ENCODE measurements around the gene CSTF1. TPM values are rescaled to one million over a fixed set of nuclear protein-coding genes. Genes with fewer than 3 reads are reported as not detected.

CSTF1 gene
- total RNA-seq, 1 experiment from 2014 or later, result 60.2 TPM

DNA sequence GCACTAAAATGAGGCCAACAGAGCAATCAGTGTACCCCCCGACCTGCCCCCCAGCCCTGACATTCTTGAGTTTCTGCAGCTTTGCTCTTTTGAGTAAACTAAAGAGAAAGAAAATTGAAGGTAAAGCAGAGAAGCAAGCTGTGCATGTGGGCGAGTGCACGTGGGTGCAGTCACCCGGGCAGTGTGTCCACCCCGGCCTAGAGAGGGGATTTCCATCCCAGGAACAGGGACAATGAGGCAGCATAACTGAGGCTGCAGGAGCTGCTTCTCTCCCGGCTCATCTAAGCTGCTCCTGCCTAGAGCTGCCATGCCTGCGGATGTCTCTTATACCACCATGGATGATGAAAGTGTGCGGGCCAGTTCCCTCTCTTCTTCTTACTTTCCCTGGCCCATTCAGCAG, 36.4 kb downstream of the CSTF1 start:
- intact Hi-C loops (cut with micrococcal nuclease), result no loop called here
- Histone ChIP-seq H3F3A (ENCODE audit: low read length, unreplicated experiment) (no peaks in the 10 kb centered on the region), H4K20me1 (ENCODE audit: low read length) (no peaks in the 10 kb centered on the region), H3K9me2 (replicated peaks; ENCODE audit: low read length) (no peaks in the 10 kb centered on the region), H3K4me1 (ENCODE audit: insufficient read depth, low read length) (no peaks in the 10 kb centered on the region), H2AFZ (ENCODE audit: low read length) (no peak overlapping the region), H3K4me2 (ENCODE audit: low read length) (no peak overlapping the region), H3K36me3 (ENCODE audit: low read depth, low read length) (no peaks in the 10 kb centered on the region), H3K9me3 (ENCODE audit: low read length) (no peaks in the 10 kb centered on the region), H3K9ac (ENCODE audit: low read length) (no peak overlapping the region), H3K27me3 (ENCODE audit: low read length) (no peaks in the 10 kb centered on the region), H3K27ac (ENCODE audit: low read length) (no peak overlapping the region), H3K79me2 (ENCODE audit: low read length) (no peaks in the 10 kb centered on the region), H3K4me3 (ENCODE audit: low read length) (no peak overlapping the region)
- DNase-seq, result no peak
- BruUV-seq (replicated peaks), result no TSS peak
- no peak for TF ChIP-seq EZH2phosphoT487 (IDR thresholded peaks at IDR 0.05; ENCODE audit: borderline replicate concordance, low read length)
- TF ChIP-seq EZH2 (IDR thresholded peaks at IDR 0.05; ENCODE audit: low read length, unreplicated experiment), result no peak
- TF ChIP-seq, protein P1, sequence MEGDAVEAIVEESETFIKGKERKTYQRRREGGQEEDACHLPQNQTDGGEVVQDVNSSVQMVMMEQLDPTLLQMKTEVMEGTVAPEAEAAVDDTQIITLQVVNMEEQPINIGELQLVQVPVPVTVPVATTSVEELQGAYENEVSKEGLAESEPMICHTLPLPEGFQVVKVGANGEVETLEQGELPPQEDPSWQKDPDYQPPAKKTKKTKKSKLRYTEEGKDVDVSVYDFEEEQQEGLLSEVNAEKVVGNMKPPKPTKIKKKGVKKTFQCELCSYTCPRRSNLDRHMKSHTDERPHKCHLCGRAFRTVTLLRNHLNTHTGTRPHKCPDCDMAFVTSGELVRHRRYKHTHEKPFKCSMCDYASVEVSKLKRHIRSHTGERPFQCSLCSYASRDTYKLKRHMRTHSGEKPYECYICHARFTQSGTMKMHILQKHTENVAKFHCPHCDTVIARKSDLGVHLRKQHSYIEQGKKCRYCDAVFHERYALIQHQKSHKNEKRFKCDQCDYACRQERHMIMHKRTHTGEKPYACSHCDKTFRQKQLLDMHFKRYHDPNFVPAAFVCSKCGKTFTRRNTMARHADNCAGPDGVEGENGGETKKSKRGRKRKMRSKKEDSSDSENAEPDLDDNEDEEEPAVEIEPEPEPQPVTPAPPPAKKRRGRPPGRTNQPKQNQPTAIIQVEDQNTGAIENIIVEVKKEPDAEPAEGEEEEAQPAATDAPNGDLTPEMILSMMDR (conservative IDR thresholded peaks at IDR 0.05; ENCODE audit: low read depth, low read length), result no peak
- no peak for ATAC-seq
- ChIA-PET POLR2A (ENCODE audit: unreplicated experiment) (no interaction called here), CTCF (no interaction called here)

DNA sequence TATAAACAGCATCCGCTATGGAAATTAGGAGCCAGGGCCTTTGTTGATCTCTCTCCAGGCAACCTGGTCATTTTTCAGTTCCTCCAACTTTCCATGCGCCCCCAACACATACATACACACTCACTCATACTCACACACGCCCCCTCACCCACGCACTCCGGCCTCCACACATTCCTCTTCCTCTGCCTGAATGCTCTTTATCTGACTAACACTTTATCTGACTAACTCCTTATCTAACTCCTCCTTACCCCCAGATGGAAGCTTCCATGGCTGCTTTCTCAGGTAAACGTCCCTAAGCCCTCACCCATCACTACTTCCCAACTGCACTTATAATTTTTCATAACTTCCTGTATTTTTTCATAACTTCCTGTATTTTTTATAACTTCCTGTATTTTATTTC, 37.1 kb downstream of the CSTF1 start:
- H3K4me1 ChIP-seq (ENCODE audit: insufficient read depth, low read length), result no peaks in the 10 kb centered on the region
- BruUV-seq (replicated peaks), result no TSS peak
- H2AFZ ChIP-seq (ENCODE audit: low read length), result peak overlapping the region; percentile 23; the same call in 1 of the 2 replicates
- H3K4me3 ChIP-seq (ENCODE audit: low read length), result no peak overlapping the region
- H3K27me3 ChIP-seq (ENCODE audit: low read length), result no peaks in the 10 kb centered on the region
- H3K9me2 ChIP-seq (replicated peaks; ENCODE audit: low read length), result no peaks in the 10 kb centered on the region
- POLR2A ChIA-PET (ENCODE audit: unreplicated experiment), result no interaction called here
- CTCF ChIA-PET, result no interaction called here
- H3K36me3 ChIP-seq (ENCODE audit: low read depth, low read length), result no peaks in the 10 kb centered on the region
- H3K79me2 ChIP-seq (ENCODE audit: low read length), result no peaks in the 10 kb centered on the region
- ATAC-seq (no peak), DNase-seq (no peak)
- intact Hi-C loops (cut with micrococcal nuclease), result no loop called here
- H3K4me2 ChIP-seq (ENCODE audit: low read length), result no peak overlapping the region
- H3K27ac ChIP-seq (ENCODE audit: low read length), result no peak overlapping the region
- TF ChIP-seq, protein P1 (conservative IDR thresholded peaks at IDR 0.05; ENCODE audit: low read depth, low read length), result no peak
- no peak for TF ChIP-seq EZH2phosphoT487 (IDR thresholded peaks at IDR 0.05; ENCODE audit: borderline replicate concordance, low read length)
- no peak for TF ChIP-seq EZH2 (IDR thresholded peaks at IDR 0.05; ENCODE audit: low read length, unreplicated experiment)
- H3K9me3 ChIP-seq (ENCODE audit: low read length), result no peaks in the 10 kb centered on the region
- no peaks in the 10 kb centered on the region for H4K20me1 ChIP-seq (ENCODE audit: low read length)
- no peaks in the 10 kb centered on the region for H3F3A ChIP-seq (ENCODE audit: low read length, unreplicated experiment)
- no peak overlapping the region for H3K9ac ChIP-seq (ENCODE audit: low read length)

- CTCF ChIA-PET, result no interaction called here
- Histone ChIP-seq H4K20me1 (ENCODE audit: low read length) (no peaks in the 10 kb centered on the region), H3K4me1 (ENCODE audit: insufficient read depth, low read length) (no peaks in the 10 kb centered on the region), H3F3A (ENCODE audit: low read length, unreplicated experiment) (no peaks in the 10 kb centered on the region), H3K36me3 (ENCODE audit: low read depth, low read length) (no peaks in the 10 kb centered on the region), H3K79me2 (ENCODE audit: low read length) (no peaks in the 10 kb centered on the region), H3K9ac (ENCODE audit: low read length) (no peak overlapping the region), H3K27me3 (ENCODE audit: low read length) (no peaks in the 10 kb centered on the region), H3K9me2 (replicated peaks; ENCODE audit: low read length) (no peaks in the 10 kb centered on the region), H3K4me2 (ENCODE audit: low read length) (no peak overlapping the region), H3K27ac (ENCODE audit: low read length) (no peak overlapping the region), H3K4me3 (ENCODE audit: low read length) (no peak overlapping the region), H2AFZ (ENCODE audit: low read length) (peak overlapping the region; percentile 23; the same call in 1 of the 2 replicates), H3K9me3 (ENCODE audit: low read length) (no peaks in the 10 kb centered on the region)
- intact Hi-C loops (cut with micrococcal nuclease), result no loop called here
- no peak for ATAC-seq
- POLR2A ChIA-PET (ENCODE audit: unreplicated experiment), result no interaction called here
- no peak for DNase-seq
- TF ChIP-seq, protein P1 (conservative IDR thresholded peaks at IDR 0.05; ENCODE audit: low read depth, low read length), result no peak
- TF ChIP-seq EZH2 (IDR thresholded peaks at IDR 0.05; ENCODE audit: low read length, unreplicated experiment) (no peak), EZH2phosphoT487 (IDR thresholded peaks at IDR 0.05; ENCODE audit: borderline replicate concordance, low read length) (no peak)
- BruUV-seq (replicated peaks), result no TSS peak
Measured at GRCh38 chr20:56429941-56430340, 37.5 kb downstream of the CSTF1 start.

All from PC-3 (cell line).